Esophagus muscularis mucosa (tissue), 3 donors: ENCODE measurements around the gene CPXM1.

ENCODE experiments used
- POLR2A ChIP-seq: fragments of 450-650 bp; IDR thresholded peaks from one replicate; pipeline ENCODE4 v1.6.1; 2017; ENCODE audit warnings: antibody characterized with exemption, moderate library complexity, mild to moderate bottlenecking, low read depth
- POLR2AphosphoS5 ChIP-seq, 2 donors: sonication (generic); formaldehyde crosslinking; IDR thresholded peaks; one replicate each; pipeline ENCODE4 v1.6.1; 2017; ENCODE audit warnings: antibody characterized with exemption in 2 of 2
- TF ChIP-seq, protein P1 (sequence below), 3 experiments: fragments of 200-600 bp in 2 of 3; fragments of 450-650 bp in 1 of 3; sonication (generic) in 2 of 3; IDR thresholded peaks; one replicate each; pipeline ENCODE4 v1.5.1; 2017 to 2019; ENCODE audit warnings: antibody characterized with exemption in 3 of 3, mild to moderate bottlenecking in 2 of 3, moderate library complexity in 1 of 3

DNA sequence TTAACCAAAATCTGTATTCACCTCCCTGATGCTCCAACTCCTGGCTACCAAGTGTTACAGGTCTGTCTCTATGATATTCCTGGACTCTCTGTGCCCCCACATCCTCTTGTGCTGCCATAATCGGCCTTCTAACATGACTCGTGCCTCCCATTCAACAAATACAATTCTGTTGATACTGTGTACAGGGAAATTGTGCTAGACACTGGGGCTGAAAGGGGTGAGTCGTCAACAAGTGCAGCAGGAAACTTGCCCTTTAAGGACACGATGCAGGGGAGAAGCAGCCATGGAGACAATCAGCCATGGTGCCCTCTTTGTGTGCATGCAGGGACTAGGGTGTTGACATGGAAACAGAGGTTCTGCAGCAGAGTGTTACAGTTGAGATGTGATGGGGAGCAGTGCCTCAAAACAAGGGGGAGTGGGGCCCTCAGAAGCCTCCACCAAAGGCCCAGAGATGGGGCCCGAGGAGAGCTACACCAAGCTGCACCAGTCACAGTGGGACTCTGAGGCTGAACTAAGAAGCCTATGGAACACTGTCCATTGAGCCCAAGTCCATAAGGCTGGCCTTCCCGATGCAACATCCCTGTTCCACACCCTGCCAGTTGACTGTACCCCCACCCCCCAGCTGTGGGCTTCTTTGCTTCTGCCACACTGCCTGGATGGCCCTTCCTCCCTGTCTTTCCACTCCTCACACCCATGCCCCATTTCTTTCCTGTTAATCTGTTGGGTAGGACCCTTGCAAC, 37.0 kb upstream of the CPXM1 start:
- TF ChIP-seq, protein P1, sequence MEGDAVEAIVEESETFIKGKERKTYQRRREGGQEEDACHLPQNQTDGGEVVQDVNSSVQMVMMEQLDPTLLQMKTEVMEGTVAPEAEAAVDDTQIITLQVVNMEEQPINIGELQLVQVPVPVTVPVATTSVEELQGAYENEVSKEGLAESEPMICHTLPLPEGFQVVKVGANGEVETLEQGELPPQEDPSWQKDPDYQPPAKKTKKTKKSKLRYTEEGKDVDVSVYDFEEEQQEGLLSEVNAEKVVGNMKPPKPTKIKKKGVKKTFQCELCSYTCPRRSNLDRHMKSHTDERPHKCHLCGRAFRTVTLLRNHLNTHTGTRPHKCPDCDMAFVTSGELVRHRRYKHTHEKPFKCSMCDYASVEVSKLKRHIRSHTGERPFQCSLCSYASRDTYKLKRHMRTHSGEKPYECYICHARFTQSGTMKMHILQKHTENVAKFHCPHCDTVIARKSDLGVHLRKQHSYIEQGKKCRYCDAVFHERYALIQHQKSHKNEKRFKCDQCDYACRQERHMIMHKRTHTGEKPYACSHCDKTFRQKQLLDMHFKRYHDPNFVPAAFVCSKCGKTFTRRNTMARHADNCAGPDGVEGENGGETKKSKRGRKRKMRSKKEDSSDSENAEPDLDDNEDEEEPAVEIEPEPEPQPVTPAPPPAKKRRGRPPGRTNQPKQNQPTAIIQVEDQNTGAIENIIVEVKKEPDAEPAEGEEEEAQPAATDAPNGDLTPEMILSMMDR (IDR thresholded peaks at IDR 0.05), result no peak
- TF ChIP-seq POLR2A (no peak), POLR2AphosphoS5 (IDR thresholded peaks at IDR 0.05) (no peak)
